H9 (cell line): ENCODE data around the gene CACNB2. TPM values are rescaled to one million over a fixed set of nuclear protein-coding genes. Genes with fewer than 3 reads are reported as not detected.

Experiments used
- DNase-seq: peaks from one replicate; pipeline ENCODE4 v3.0.0-alpha.2; 2017
- H2AFZ ChIP-seq: one replicate; pipeline ENCODE4 v1.6.1; 2013; ENCODE audit warnings: mild to moderate bottlenecking, low read length, control low read depth, moderate library complexity
- H2AK5ac ChIP-seq: 2 replicates; pipeline ENCODE4 v1.6.1; 2013; ENCODE audit warnings: low read length, control low read depth, mixed read lengths; ENCODE audit not compliant: insufficient read length
- H2BK120ac ChIP-seq: one replicate; pipeline ENCODE4 v1.6.1; 2013; ENCODE audit warnings: low read depth, mild to moderate bottlenecking, low read length, control low read depth, inconsistent platforms; ENCODE audit not compliant: poor library complexity, severe bottlenecking
- H2BK12ac ChIP-seq: 2 replicates; pipeline ENCODE4 v1.6.1; 2013; ENCODE audit warnings: low read length, control low read depth, mixed read lengths, low read depth; ENCODE audit not compliant: insufficient read length
- H2BK15ac ChIP-seq: 2 replicates; pipeline ENCODE4 v1.6.1; 2013; ENCODE audit warnings: low read depth, low read length, control low read depth
- H2BK20ac ChIP-seq: one replicate; pipeline ENCODE4 v1.6.1; 2013; ENCODE audit warnings: low read depth, mild to moderate bottlenecking, low read length, control low read depth, inconsistent platforms; ENCODE audit not compliant: poor library complexity, severe bottlenecking
- H2BK5ac ChIP-seq: 2 replicates; pipeline ENCODE4 v1.6.1; 2013; ENCODE audit warnings: low read length, control low read depth, mixed read lengths; ENCODE audit not compliant: insufficient read length
- H3K14ac ChIP-seq: 2 replicates; pipeline ENCODE4 v1.6.1; 2013; ENCODE audit warnings: low read length, control low read depth; ENCODE audit not compliant: insufficient read depth
- H3K18ac ChIP-seq: 2 replicates; pipeline ENCODE4 v1.6.1; 2013; ENCODE audit warnings: low read depth, mild to moderate bottlenecking, mixed read lengths, low read length, control low read depth; ENCODE audit not compliant: insufficient read length
- H3K23ac ChIP-seq: 2 replicates; pipeline ENCODE4 v1.6.1; 2013; ENCODE audit warnings: low read length, control low read depth, mixed read lengths, low read depth; ENCODE audit not compliant: insufficient read length
- H3K23me2 ChIP-seq: 2 replicates; pipeline ENCODE4 v1.6.1; 2013; ENCODE audit warnings: low read depth, mild to moderate bottlenecking, mixed read lengths, low read length, control low read depth; ENCODE audit not compliant: insufficient read length, poor library complexity, severe bottlenecking
- H3K27ac ChIP-seq: 2 replicates; pipeline ENCODE4 v1.5.1; 2013; ENCODE audit warnings: low read length, control low read depth, mixed read lengths, low read depth; ENCODE audit not compliant: insufficient read length
- H3K27me3 ChIP-seq: 2 replicates; pipeline ENCODE4 v1.6.1; 2013; ENCODE audit warnings: low read length, control low read depth, inconsistent platforms; ENCODE audit not compliant: insufficient read depth
- H3K4ac ChIP-seq: 2 replicates; pipeline ENCODE4 v1.6.1; 2013; ENCODE audit warnings: low read depth, mild to moderate bottlenecking, control low read depth, inconsistent platforms, low read length, moderate library complexity
- H3K4me1 ChIP-seq: 2 replicates; pipeline ENCODE4 v1.6.1; 2013; ENCODE audit warnings: low read length, control low read depth, inconsistent platforms; ENCODE audit not compliant: insufficient read depth
- H3K4me2 ChIP-seq: 2 replicates; pipeline ENCODE4 v1.6.1; 2013; ENCODE audit warnings: low read length, control low read depth, mixed read lengths; ENCODE audit not compliant: insufficient read length, insufficient read depth
- H3K56ac ChIP-seq: 2 replicates; pipeline ENCODE4 v1.6.1; 2013; ENCODE audit warnings: low read depth, mild to moderate bottlenecking, mixed read lengths, low read length, control low read depth; ENCODE audit not compliant: insufficient read length
- H3K79me1 ChIP-seq: 2 replicates; pipeline ENCODE4 v1.6.1; 2013; ENCODE audit warnings: low read depth, mild to moderate bottlenecking, moderate library complexity, low read length, control low read depth, inconsistent platforms; ENCODE audit not compliant: insufficient read depth, poor library complexity, severe bottlenecking
- H3K79me2 ChIP-seq: 2 replicates; pipeline ENCODE4 v1.6.1; 2013; ENCODE audit warnings: low read length, control low read depth, inconsistent platforms; ENCODE audit not compliant: insufficient read depth
- H3K9ac ChIP-seq: 2 replicates; pipeline ENCODE4 v1.6.1; 2013; ENCODE audit warnings: low read length, control low read depth, mixed read lengths; ENCODE audit not compliant: insufficient read length; ENCODE audit errors: extremely low read depth
- H3K9me3 ChIP-seq: one replicate; pipeline ENCODE4 v1.6.1; 2013; ENCODE audit warnings: low read depth, low read length, inconsistent platforms; ENCODE audit not compliant: control insufficient read depth
- H3T11ph ChIP-seq: one replicate; pipeline ENCODE4 v1.6.1; 2013; ENCODE audit warnings: mild to moderate bottlenecking, low read length, control low read depth, inconsistent platforms
- H4K20me1 ChIP-seq: one replicate; pipeline ENCODE4 v1.6.1; 2013; ENCODE audit not compliant: control insufficient read depth, insufficient read length, insufficient read depth
- H4K5ac ChIP-seq: 2 replicates; pipeline ENCODE4 v1.6.1; 2013; ENCODE audit warnings: low read depth, mild to moderate bottlenecking, mixed read lengths, low read length, control low read depth; ENCODE audit not compliant: insufficient read length
- H4K8ac ChIP-seq: replicated peaks from 2 replicates; pipeline ENCODE4 v1.6.1; 2013; ENCODE audit warnings: low read length, control low read depth, mixed read lengths, low read depth; ENCODE audit not compliant: insufficient read length
- H4K91ac ChIP-seq: 2 replicates; pipeline ENCODE4 v1.6.1; 2013; ENCODE audit warnings: low read depth, mild to moderate bottlenecking, moderate library complexity, mixed read lengths, low read length, control low read depth; ENCODE audit not compliant: insufficient read length
- H3K27ac Mint-ChIP-seq, 3 experiments: 2 replicates in 2 of 3; 3 replicates in 1 of 3; pipeline ENCODE4 v1.8.0; 2020 to 2021; ENCODE audit warnings: mixed read lengths in 3 of 3, mild to moderate bottlenecking in 1 of 3, moderate library complexity in 1 of 3
- H3K27me3 Mint-ChIP-seq: 2 replicates; pipeline ENCODE4 v1.8.0; 2021; ENCODE audit warnings: low read depth, mild to moderate bottlenecking, moderate library complexity, mixed read lengths
- H3K36me3 Mint-ChIP-seq, 3 experiments: 2 replicates in 2 of 3; 3 replicates in 1 of 3; pipeline ENCODE4 v1.8.0; 2020 to 2021; ENCODE audit warnings: low read depth in 3 of 3, mixed read lengths in 3 of 3; ENCODE audit not compliant: insufficient read depth in 1 of 3
- H3K4me1 Mint-ChIP-seq, 2 experiments: 2 replicates each; pipeline ENCODE4 v1.8.0; 2020; ENCODE audit warnings: mixed read lengths in 2 of 2
- H3K4me3 Mint-ChIP-seq, 2 experiments: 2 replicates in 1 of 2; 3 replicates in 1 of 2; pipeline ENCODE4 v1.8.0; 2020 to 2021; ENCODE audit warnings: mild to moderate bottlenecking in 2 of 2, mixed read lengths in 2 of 2, moderate library complexity in 1 of 2
- H3K9me3 Mint-ChIP-seq, 2 experiments: 2 replicates in 1 of 2; 3 replicates in 1 of 2; pipeline ENCODE4 v1.8.0; 2020; ENCODE audit warnings: mild to moderate bottlenecking in 2 of 2, mixed read lengths in 2 of 2, moderate library complexity in 1 of 2
- WGBS: extraction: QIAGEN DNeasy Blood & Tissue Kit; methylation state at CpG from one replicate; pipeline ENCODE4 v1.1.7; 2013; ENCODE audit warnings: missing lambda C conversion rate, low lambda C conversion rate, mixed read lengths; ENCODE audit not compliant: insufficient read length; ENCODE audit errors: extremely low coverage; 5-methylcytosine and 5-hydroxymethylcytosine counted together
- total RNA-seq: library from RNA; stranded (reverse); gene quantifications from 2 replicates; pipeline ENCODE4 v1.2.1, GENCODE V29; 2021
- TF ChIP-seq, protein P1 (sequence below): fragments of 200-600 bp; sonication (generic); conservative IDR thresholded peaks from 3 replicates; pipeline ENCODE4 v1.8.0; 2021; ENCODE audit warnings: antibody characterized with exemption, mild to moderate bottlenecking

Gene CACNB2
- total RNA-seq, 1 experiment from 2014 or later, result 2.6 TPM

DNA sequence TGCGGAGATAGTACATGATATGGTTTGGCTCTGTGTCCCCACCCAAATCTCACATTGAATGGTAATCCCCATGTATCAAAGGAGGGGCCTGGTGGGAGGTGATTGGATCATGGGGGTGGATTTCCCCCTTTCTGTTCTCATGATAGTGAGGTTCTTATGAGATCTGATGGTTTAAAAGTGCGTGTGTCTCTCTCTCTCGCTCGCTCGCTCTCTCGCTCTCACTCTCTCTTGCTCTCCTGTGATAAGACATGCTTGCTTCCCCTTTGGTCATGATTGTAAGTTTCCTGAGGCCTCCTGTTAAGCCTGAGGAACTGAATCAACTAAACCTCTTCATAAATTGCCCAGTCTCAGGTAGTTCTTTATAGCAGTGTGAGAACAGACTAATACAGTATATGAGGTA lies 339.3 kb downstream of the CACNB2 start:
- H3K4me3 Mint-ChIP-seq, result no peak overlapping the region
- Histone ChIP-seq H3K23me2 (no peaks in the 10 kb centered on the region), H3K4ac (no peak overlapping the region), H4K91ac (no peak overlapping the region), H2BK20ac (no peak overlapping the region), H2AK5ac (no peak overlapping the region), H4K8ac (no peak overlapping the region), H3K9ac (no peak overlapping the region), H3K79me1 (no peaks in the 10 kb centered on the region), H3K18ac (no peak overlapping the region), H4K5ac (no peak overlapping the region), H4K20me1 (no peaks in the 10 kb centered on the region), H2AFZ (no peak overlapping the region), H2BK5ac (no peak overlapping the region), H3K4me2 (no peak overlapping the region), H3K23ac (no peak overlapping the region), H3K79me2 (no peaks in the 10 kb centered on the region), H3K56ac (no peak overlapping the region), H3K27me3 (no peaks in the 10 kb centered on the region), H2BK12ac (no peak overlapping the region), H3K9me3 (no peaks in the 10 kb centered on the region), H3K27ac (no peak overlapping the region), H2BK120ac (no peak overlapping the region), H3T11ph (no peak overlapping the region), H3K14ac (no peak overlapping the region), H3K4me1 (no peaks in the 10 kb centered on the region; the same call in 1 of the 2 replicates), H2BK15ac (no peak overlapping the region)
- H3K36me3 Mint-ChIP-seq, result no peaks in the 10 kb centered on the region; a peak in 2 of 7 replicates
- peak overlapping the region in 2 of 3 experiments; percentile 1 to 15; a peak in 1 of 7 replicates for H3K27ac Mint-ChIP-seq
- DNase-seq, result no peak
- no CpG with 5 or more reads among the region's 6 CpGs for WGBS
- no peaks in the 10 kb centered on the region for H3K27me3 Mint-ChIP-seq
- peaks cover 30 to 39% of the 10 kb centered on the region in 2 experiments for H3K4me1 Mint-ChIP-seq
- TF ChIP-seq, protein P1, sequence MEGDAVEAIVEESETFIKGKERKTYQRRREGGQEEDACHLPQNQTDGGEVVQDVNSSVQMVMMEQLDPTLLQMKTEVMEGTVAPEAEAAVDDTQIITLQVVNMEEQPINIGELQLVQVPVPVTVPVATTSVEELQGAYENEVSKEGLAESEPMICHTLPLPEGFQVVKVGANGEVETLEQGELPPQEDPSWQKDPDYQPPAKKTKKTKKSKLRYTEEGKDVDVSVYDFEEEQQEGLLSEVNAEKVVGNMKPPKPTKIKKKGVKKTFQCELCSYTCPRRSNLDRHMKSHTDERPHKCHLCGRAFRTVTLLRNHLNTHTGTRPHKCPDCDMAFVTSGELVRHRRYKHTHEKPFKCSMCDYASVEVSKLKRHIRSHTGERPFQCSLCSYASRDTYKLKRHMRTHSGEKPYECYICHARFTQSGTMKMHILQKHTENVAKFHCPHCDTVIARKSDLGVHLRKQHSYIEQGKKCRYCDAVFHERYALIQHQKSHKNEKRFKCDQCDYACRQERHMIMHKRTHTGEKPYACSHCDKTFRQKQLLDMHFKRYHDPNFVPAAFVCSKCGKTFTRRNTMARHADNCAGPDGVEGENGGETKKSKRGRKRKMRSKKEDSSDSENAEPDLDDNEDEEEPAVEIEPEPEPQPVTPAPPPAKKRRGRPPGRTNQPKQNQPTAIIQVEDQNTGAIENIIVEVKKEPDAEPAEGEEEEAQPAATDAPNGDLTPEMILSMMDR, result no peak
- H3K9me3 Mint-ChIP-seq, result no peaks in the 10 kb centered on the region
